ENCODE measurements around the gene C11orf52. TPM values are rescaled to one million over a fixed set of nuclear protein-coding genes. Genes with fewer than 3 reads are reported as not detected.

C11orf52 gene
- 8.2 TPM for total RNA-seq

GRCh38 chr11:111918390-111919256 is at the start of gene C11orf52:
TSS of gene C11orf52 (plus strand) at chr11:111918913. CDS start at chr11:111918973, 60 bp downstream.

GRCh38 chr11:111870886-111871692 is 47.6 kb upstream of the C11orf52 start, which contains the start of gene ALG9:
TSS of gene ALG9 (minus strand) at chr11:111871581. CDS start at chr11:111871482, 99 bp downstream.

GRCh38 chr11:111878849-111879636 is 39.7 kb upstream of the C11orf52 start, which contains the start of the genes CFAP68 and FDXACB1:
TSS of gene CFAP68 (plus strand) at chr11:111879541. CDS start at chr11:111879561, 20 bp downstream.
TSS of gene FDXACB1 (minus strand) at chr11:111879165. CDS start at chr11:111879132, 33 bp downstream.

GRCh38 chr11:111911563-111912401 is 6.9 kb upstream of the C11orf52 start, which contains the start of gene CRYAB:
TSS of gene CRYAB (minus strand) at chr11:111911770. CDS start at chr11:111911724, 46 bp downstream.

GRCh38 chr11:111912535-111912934 is 6.2 kb upstream of the C11orf52 start, which contains the start of gene HSPB2:
TSS of gene HSPB2 (plus strand) at chr11:111912734. CDS start at chr11:111912830, 96 bp downstream.

Small RNA genes within 50 kb of the gene (small RNA-seq; reads per million reads assigned to genes)
- gene C11orf52 (ENCODE audit: low replicate concordance) (not detected), gene RNA5SP351 (ENCODE audit: low replicate concordance) (not detected), gene RPL37AP8 (ENCODE audit: low replicate concordance) (0.07 reads per million)

Other genes starting within 250 kb of the C11orf52 start
- 26.3 TPM for gene PPP2R1B, start 152.5 kb upstream of the C11orf52 start, total RNA-seq
- gene ALG9, start 47.3 kb upstream of the C11orf52 start, total RNA-seq, result 47.7 TPM
- 4.1 TPM for gene FDXACB1, start 39.7 kb upstream of the C11orf52 start, total RNA-seq
- gene CFAP68, start 39.4 kb upstream of the C11orf52 start, total RNA-seq, result 24.3 TPM
- 54.8 TPM for gene CRYAB, start 7.1 kb upstream of the C11orf52 start, total RNA-seq
- 3.2 TPM for gene HSPB2, start 6.2 kb upstream of the C11orf52 start, total RNA-seq
- 25.7 TPM for gene DIXDC1, start 18.4 kb downstream of the C11orf52 start, total RNA-seq
- gene DLAT, start 106.5 kb downstream of the C11orf52 start, total RNA-seq, result 33.6 TPM
- 3.9 TPM for gene PIH1D2, start 155.1 kb downstream of the C11orf52 start, total RNA-seq
- 19.5 TPM for gene NKAPD1, start 155.4 kb downstream of the C11orf52 start, total RNA-seq
- 47.6 TPM for gene TIMM8B, start 167.8 kb downstream of the C11orf52 start, total RNA-seq
- gene SDHD, start 168.0 kb downstream of the C11orf52 start, total RNA-seq, result 139 TPM
- 6.1 TPM for gene IL18, start 245.2 kb downstream of the C11orf52 start, total RNA-seq
- 1.3 TPM for gene TEX12, start 248.5 kb downstream of the C11orf52 start, total RNA-seq

All from metanephros (tissue), 2 donors.